ENCODE results near the gene ELOVL1. TPM values are rescaled to one million over a fixed set of nuclear protein-coding genes. Genes with fewer than 3 reads are reported as not detected.

Gene ELOVL1
- total and polyA plus RNA-seq, 2 of the 13 experiments (the other 11 are each of a cell fraction or from before 2014, with no cell fraction given), result 55.2 to 77.4 TPM

DNA sequence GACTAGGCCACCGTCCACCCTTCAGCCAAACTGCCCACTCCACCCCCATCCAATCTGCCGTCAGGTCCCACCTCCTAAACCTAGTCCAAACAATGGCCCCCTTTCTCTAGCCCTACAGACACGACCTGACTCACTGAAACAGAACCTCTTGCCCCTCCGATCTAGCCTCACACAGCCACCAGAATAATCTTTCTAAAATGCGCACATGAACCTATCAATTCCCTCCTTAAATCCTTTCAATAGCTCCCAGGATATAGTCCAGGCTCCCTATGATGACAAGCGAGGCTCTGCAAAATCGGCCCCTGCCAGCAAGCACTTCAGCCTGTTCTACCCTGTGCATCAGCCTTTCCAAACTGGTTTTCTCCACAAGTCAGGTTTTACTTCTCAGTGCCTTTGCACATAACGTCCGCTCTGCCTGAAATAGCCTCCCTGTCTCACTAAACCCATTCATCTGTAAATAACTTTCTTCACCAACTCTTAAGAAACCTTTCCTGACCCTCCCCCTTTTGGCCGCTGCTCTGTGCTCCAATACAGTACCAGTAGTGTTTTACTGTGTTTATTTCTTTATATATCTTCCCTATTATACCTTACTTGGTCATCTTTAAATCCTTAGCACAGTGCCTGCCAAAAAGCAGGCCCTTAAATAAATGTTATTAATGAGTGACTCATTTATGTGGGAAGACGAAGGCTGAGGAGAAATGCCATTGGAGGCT is 18.1 kb downstream of the ELOVL1 start (continued):
- TF ChIP-seq, protein P1, sequence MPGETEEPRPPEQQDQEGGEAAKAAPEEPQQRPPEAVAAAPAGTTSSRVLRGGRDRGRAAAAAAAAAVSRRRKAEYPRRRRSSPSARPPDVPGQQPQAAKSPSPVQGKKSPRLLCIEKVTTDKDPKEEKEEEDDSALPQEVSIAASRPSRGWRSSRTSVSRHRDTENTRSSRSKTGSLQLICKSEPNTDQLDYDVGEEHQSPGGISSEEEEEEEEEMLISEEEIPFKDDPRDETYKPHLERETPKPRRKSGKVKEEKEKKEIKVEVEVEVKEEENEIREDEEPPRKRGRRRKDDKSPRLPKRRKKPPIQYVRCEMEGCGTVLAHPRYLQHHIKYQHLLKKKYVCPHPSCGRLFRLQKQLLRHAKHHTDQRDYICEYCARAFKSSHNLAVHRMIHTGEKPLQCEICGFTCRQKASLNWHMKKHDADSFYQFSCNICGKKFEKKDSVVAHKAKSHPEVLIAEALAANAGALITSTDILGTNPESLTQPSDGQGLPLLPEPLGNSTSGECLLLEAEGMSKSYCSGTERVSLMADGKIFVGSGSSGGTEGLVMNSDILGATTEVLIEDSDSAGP (CRISPR knock-in tag; IDR thresholded peaks at IDR 0.05; ENCODE audit: borderline replicate concordance), result 0 out of 2 replicates have a peak, but pooled peaks have one; percentile 1
- TF ChIP-seq, protein P2, sequence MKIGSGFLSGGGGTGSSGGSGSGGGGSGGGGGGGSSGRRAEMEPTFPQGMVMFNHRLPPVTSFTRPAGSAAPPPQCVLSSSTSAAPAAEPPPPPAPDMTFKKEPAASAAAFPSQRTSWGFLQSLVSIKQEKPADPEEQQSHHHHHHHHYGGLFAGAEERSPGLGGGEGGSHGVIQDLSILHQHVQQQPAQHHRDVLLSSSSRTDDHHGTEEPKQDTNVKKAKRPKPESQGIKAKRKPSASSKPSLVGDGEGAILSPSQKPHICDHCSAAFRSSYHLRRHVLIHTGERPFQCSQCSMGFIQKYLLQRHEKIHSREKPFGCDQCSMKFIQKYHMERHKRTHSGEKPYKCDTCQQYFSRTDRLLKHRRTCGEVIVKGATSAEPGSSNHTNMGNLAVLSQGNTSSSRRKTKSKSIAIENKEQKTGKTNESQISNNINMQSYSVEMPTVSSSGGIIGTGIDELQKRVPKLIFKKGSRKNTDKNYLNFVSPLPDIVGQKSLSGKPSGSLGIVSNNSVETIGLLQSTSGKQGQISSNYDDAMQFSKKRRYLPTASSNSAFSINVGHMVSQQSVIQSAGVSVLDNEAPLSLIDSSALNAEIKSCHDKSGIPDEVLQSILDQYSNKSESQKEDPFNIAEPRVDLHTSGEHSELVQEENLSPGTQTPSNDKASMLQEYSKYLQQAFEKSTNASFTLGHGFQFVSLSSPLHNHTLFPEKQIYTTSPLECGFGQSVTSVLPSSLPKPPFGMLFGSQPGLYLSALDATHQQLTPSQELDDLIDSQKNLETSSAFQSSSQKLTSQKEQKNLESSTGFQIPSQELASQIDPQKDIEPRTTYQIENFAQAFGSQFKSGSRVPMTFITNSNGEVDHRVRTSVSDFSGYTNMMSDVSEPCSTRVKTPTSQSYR (CRISPR knock-in tag; IDR thresholded peaks at IDR 0.05; ENCODE audit: borderline replicate concordance), result peak; percentile 48; the same call in 1 of the 2 replicates
- TF ChIP-seq DMAP1 (CRISPR knock-in tag; IDR thresholded peaks at IDR 0.05), result peak; percentile 10; the same call in 1 of the 2 replicates
- 0 out of 2 replicates have a peak, but pooled peaks have one; percentile 3 for TF ChIP-seq ELF3 (CRISPR knock-in tag; IDR thresholded peaks at IDR 0.05)
- 0 out of 2 replicates have a peak, but pooled peaks have one; percentile 17 for TF ChIP-seq PHF20 (CRISPR knock-in tag; IDR thresholded peaks at IDR 0.05)
- peak; percentile 22 for TF ChIP-seq ASH2L (IDR thresholded peaks at IDR 0.05; ENCODE audit: insufficient read length, low read depth, low read length)
- TF ChIP-seq, protein P3, sequence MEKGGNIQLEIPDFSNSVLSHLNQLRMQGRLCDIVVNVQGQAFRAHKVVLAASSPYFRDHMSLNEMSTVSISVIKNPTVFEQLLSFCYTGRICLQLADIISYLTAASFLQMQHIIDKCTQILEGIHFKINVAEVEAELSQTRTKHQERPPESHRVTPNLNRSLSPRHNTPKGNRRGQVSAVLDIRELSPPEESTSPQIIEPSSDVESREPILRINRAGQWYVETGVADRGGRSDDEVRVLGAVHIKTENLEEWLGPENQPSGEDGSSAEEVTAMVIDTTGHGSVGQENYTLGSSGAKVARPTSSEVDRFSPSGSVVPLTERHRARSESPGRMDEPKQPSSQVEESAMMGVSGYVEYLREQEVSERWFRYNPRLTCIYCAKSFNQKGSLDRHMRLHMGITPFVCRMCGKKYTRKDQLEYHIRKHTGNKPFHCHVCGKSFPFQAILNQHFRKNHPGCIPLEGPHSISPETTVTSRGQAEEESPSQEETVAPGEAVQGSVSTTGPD (CRISPR knock-in tag; IDR thresholded peaks at IDR 0.05), result no peak
- no peak for TF ChIP-seq MBD4 (IDR thresholded peaks at IDR 0.05; ENCODE audit: borderline replicate concordance, low read length)
- peak; percentile 4; the same call in 1 of the 2 replicates for TF ChIP-seq TARDBP (CRISPR knock-in tag; IDR thresholded peaks at IDR 0.05)
- 0 out of 2 replicates have a peak, but pooled peaks have one; percentile 1 for TF ChIP-seq RARA (CRISPR knock-in tag; IDR thresholded peaks at IDR 0.05)
- TF ChIP-seq, protein P4, sequence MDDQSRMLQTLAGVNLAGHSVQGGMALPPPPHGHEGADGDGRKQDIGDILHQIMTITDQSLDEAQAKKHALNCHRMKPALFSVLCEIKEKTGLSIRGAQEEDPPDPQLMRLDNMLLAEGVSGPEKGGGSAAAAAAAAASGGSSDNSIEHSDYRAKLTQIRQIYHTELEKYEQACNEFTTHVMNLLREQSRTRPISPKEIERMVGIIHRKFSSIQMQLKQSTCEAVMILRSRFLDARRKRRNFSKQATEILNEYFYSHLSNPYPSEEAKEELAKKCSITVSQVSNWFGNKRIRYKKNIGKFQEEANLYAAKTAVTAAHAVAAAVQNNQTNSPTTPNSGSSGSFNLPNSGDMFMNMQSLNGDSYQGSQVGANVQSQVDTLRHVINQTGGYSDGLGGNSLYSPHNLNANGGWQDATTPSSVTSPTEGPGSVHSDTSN (CRISPR knock-in tag; IDR thresholded peaks at IDR 0.05; ENCODE audit: borderline replicate concordance), result no peak
- no peak for TF ChIP-seq ZNF557 (CRISPR knock-in tag; IDR thresholded peaks at IDR 0.05)
- TF ChIP-seq, protein P5, sequence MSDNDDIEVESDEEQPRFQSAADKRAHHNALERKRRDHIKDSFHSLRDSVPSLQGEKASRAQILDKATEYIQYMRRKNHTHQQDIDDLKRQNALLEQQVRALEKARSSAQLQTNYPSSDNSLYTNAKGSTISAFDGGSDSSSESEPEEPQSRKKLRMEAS (IDR thresholded peaks at IDR 0.05), result peak; percentile 9; the same call in 1 of the 2 replicates
- peak; percentile 18; the same call in 1 of the 2 replicates for TF ChIP-seq ZMYM3 (CRISPR knock-in tag; IDR thresholded peaks at IDR 0.05)
- TF ChIP-seq NR2F1 (CRISPR knock-in tag; IDR thresholded peaks at IDR 0.05), result no peak
- no peak for TF ChIP-seq SOX6 (IDR thresholded peaks at IDR 0.05)
- TF ChIP-seq SOX6 (CRISPR knock-in tag; IDR thresholded peaks at IDR 0.05), result no peak
- no peak for TF ChIP-seq FOXC1 (CRISPR knock-in tag; IDR thresholded peaks at IDR 0.05; ENCODE audit: borderline replicate concordance)
- TF ChIP-seq ZNF383 (CRISPR knock-in tag; IDR thresholded peaks at IDR 0.05; ENCODE audit: borderline replicate concordance), result no peak
